Fibroblast of mammary gland (primary cell): ENCODE data around the gene GNAL.

Experiments used
- DNase-seq: peaks from one replicate; pipeline ENCODE4 v3.0.0-alpha.2; 2010; ENCODE audit warnings: low read depth
- H3K4me3 ChIP-seq: 2 replicates; pipeline ENCODE4 v1.5.1; 2011; ENCODE audit warnings: low read depth, mild to moderate bottlenecking, low read length, moderate library complexity; ENCODE audit not compliant: control insufficient read depth
- CTCF ChIP-seq: conservative IDR thresholded peaks from 2 replicates; pipeline ENCODE4 v1.5.1; 2011; ENCODE audit warnings: low read depth, low read length, inconsistent platforms; ENCODE audit not compliant: control insufficient read depth, insufficient read depth

GNAL gene

GRCh38 chr18:11789716-11790510 lies 100.8 kb downstream of the GNAL start:
- no peak overlapping the region for H3K4me3 ChIP-seq
- TF ChIP-seq CTCF: no peak
- DNase-seq: no peak

DNA sequence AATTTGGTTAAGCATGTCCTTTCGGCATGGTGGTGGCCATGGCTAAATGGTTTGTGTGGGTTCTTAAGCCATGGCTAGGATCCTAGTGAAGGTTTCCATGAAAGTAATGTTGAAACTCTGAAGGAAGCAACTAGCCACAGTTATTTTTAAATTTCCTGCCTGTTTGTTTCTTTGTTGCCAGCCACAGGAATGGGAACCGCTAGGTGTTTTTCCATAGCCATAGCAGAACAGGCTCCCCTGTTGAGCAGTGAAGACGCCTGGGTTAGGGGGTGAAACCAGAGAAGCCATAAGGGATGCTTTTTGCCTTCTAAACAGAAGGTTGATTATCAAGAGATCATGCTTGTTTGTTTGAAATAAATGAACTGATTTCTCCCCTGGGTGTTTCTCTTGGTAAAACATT lies 102.1 kb downstream of the GNAL start:
- no peak for TF ChIP-seq CTCF
- no peak for DNase-seq
- no peak overlapping the region for H3K4me3 ChIP-seq

GRCh38 chr18:11792632-11793031 lies 103.6 kb downstream of the GNAL start:
- DNase-seq: no peak
- TF ChIP-seq CTCF: no peak
- no peak overlapping the region for H3K4me3 ChIP-seq

DNA sequence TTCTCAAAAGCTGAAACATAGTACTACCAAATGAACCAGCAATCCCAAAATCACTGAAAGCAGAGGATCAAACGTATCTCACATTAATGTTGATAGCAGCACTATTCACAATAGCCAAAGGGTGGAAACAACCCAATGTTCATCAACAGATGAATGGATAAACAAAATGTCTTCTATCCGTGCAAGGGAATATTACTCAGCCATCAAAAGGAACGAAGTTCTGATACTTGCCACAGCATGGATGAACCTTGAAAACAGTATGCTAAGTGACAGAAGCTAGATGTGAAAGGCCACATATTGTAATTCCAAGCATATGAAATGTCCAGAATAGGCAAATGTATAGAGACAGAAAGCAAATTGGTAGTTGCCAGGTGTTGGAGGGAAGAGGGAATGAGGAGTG lies 105.1 kb downstream of the GNAL start:
- DNase-seq: no peak
- no peak for TF ChIP-seq CTCF
- H3K4me3 ChIP-seq: no peak overlapping the region

DNA sequence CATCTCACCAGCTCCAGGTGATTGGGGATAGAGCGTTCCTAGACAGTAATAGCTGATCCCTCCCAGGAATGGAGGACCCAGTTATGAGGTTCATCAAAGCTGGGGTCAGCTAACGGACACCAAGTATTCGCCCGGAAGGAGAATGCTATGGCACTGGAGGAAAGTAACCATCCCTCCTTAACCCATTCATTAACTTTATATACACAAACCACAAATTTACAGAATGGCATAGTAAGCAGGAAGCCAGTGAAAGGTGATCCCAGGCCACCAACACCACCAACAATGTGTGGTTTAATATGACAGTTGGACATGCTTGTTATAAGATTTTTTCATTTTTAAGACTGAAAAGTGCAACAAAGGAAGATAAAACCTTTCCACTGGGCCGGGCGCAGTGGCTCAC lies 106.9 kb downstream of the GNAL start:
- no peak for DNase-seq
- no peak overlapping the region for H3K4me3 ChIP-seq

DNA sequence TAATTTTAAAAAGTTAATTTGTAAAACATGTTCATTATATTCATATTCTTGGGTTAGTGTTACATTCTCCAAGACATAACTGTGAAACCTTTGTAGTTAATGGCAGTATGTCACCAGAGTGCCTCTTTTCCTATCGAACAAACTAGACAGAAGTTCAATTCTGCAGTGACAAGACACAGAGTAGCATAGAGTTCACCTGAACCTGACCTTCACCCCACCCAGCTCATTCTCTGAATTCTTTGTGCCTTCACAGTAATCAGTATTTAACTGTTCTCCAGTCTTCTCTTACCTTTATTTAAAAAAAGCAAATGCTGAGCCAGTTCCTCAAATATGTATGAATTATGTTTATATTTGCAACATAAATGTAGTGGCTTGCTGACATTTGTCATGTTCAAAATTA lies 109.2 kb downstream of the GNAL start:
- TF ChIP-seq CTCF: no peak
- H3K4me3 ChIP-seq: no peak overlapping the region
- DNase-seq: no peak

More for the DNA sequence above, 106.9 kb downstream of the GNAL start:
- TF ChIP-seq CTCF: no peak
